K562 (cell line): ENCODE measurements around the gene OPHN1. TPM values are rescaled to one million over a fixed set of nuclear protein-coding genes. Genes with fewer than 3 reads are reported as not detected.

Experiments used
- C11orf30 ChIP-seq: fragments of 450-650 bp; IDR thresholded peaks from 2 replicates; pipeline ENCODE4 v1.6.1; 2016; ENCODE audit warnings: low read depth, mild to moderate bottlenecking
- CBFB ChIP-seq: sonication (generic); formaldehyde crosslinking; IDR thresholded peaks from 2 replicates; pipeline ENCODE4 v1.4.0; 2020; ENCODE audit warnings: mild to moderate bottlenecking, missing genetic modification reagents
- CC2D1A ChIP-seq: fragments of 450-650 bp; IDR thresholded peaks from 2 replicates; pipeline ENCODE4 v1.6.1; 2017; ENCODE audit warnings: mild to moderate bottlenecking
- CREM ChIP-seq: IDR thresholded peaks from 2 replicates; pipeline ENCODE4 v1.6.1; 2014; ENCODE audit warnings: antibody characterized with exemption, low read depth
- E2F4 ChIP-seq: sonication (generic); formaldehyde crosslinking; IDR thresholded peaks from 2 replicates; pipeline ENCODE4 v1.8.0; 2022; ENCODE audit warnings: mild to moderate bottlenecking, low read depth, missing genetic modification reagents
- EHMT2 ChIP-seq: fragments of 450-650 bp; IDR thresholded peaks from 2 replicates; pipeline ENCODE4 v1.6.1; 2018; ENCODE audit warnings: antibody characterized with exemption
- HMBOX1 ChIP-seq: sonication (generic); IDR thresholded peaks from 2 replicates; pipeline ENCODE4 v1.6.1; 2016
- HNRNPH1 ChIP-seq: fragments of 200-400 bp; formaldehyde crosslinking; optimal IDR thresholded peaks from 2 replicates; pipeline ENCODE3; 2017; ENCODE audit warnings: low read depth, mild to moderate bottlenecking, low read length, moderate library complexity
- MAX ChIP-seq: sonication (generic); formaldehyde crosslinking; IDR thresholded peaks from 2 replicates; pipeline ENCODE4 v1.9.0; 2022; ENCODE audit warnings: mild to moderate bottlenecking, missing genetic modification reagents
- MAZ ChIP-seq, 2 experiments: fragments of 450-650 bp in 1 of 2; sonication (generic) in 1 of 2; formaldehyde crosslinking; IDR thresholded peaks in 1 of 2; conservative IDR thresholded peaks in 1 of 2; 2 replicates each; pipeline versions ENCODE4 v1.4.0 to v1.5.0; 2020; ENCODE audit warnings: mild to moderate bottlenecking in 1 of 2, missing genetic modification reagents in 1 of 2
- NR0B1 ChIP-seq: fragments of 450-650 bp; IDR thresholded peaks from one replicate; pipeline ENCODE4 v1.6.1; 2018; ENCODE audit warnings: mild to moderate bottlenecking, moderate library complexity; ENCODE audit not compliant: partially characterized antibody
- ZBED1 ChIP-seq: IDR thresholded peaks from 2 replicates; pipeline ENCODE4 v1.6.1; 2014
- ZNF121 ChIP-seq: sonication (generic); formaldehyde crosslinking; conservative IDR thresholded peaks from 2 replicates; pipeline ENCODE4 v1.8.0; 2022; ENCODE audit warnings: missing genetic modification reagents
- ZNF165 ChIP-seq: fragments of 250-450 bp; sonication (Bioruptor Pico); IDR thresholded peaks from 2 replicates; pipeline ENCODE4 v1.4.0; 2020; ENCODE audit warnings: borderline replicate concordance
- ZNF398 ChIP-seq: fragments of 250-450 bp; sonication (Bioruptor Pico); IDR thresholded peaks from 2 replicates; pipeline ENCODE4 v1.8.0; 2021; ENCODE audit warnings: moderate library complexity, mild to moderate bottlenecking, inconsistent platforms
- ZNF408 ChIP-seq: fragments of 250-450 bp; sonication (Bioruptor Pico); IDR thresholded peaks from 2 replicates; pipeline ENCODE4 v1.4.0; 2020; ENCODE audit warnings: low read depth, mild to moderate bottlenecking, moderate library complexity
- ZNF586 ChIP-seq: fragments of 450-650 bp; formaldehyde crosslinking; conservative IDR thresholded peaks from 2 replicates; pipeline ENCODE4 v1.4.0; 2020; ENCODE audit warnings: mild to moderate bottlenecking, moderate library complexity
- ZNF609 ChIP-seq: sonication (generic); formaldehyde crosslinking; IDR thresholded peaks from 2 replicates; pipeline ENCODE4 v1.8.1; 2023; ENCODE audit warnings: missing genetic modification reagents, mild to moderate bottlenecking, borderline replicate concordance
- polyA plus RNA-seq, 8 experiments: library from polyadenylated mRNA; depleted of rRNA in 4 of 8; stranded (reverse) in 5 of 8; unstranded in 3 of 8; fragments of >200 nt; fragmentation: Nextera tagmentation in 2 of 8; fragmentation: Illumina TruSeq in 1 of 8; extraction: Ambion mirVana in 2 of 8; extraction: Trizol in 1 of 8; gene quantifications; 2 replicates each; pipeline versions ENCODE4 v1.2.1 to v1.2.3, GENCODE V29; 2011 to 2014; ENCODE audit warnings: inconsistent platforms in 1 of 8, missing spikeins in 1 of 8
- total RNA-seq, 7 experiments: library from RNA; depleted of rRNA in 6 of 7; stranded (reverse); fragments of >200 nt in 6 of 7; fragmentation: Illumina TruSeq in 2 of 7; extraction: Trizol in 2 of 7; gene quantifications; 2 replicates each; pipeline versions ENCODE4 v1.2.1 to v1.2.3, GENCODE V29; 2011 to 2021; ENCODE audit warnings: low replicate concordance in 1 of 7

OPHN1 gene
- total and polyA plus RNA-seq, 9 of the 15 experiments (the other 6 are each of a cell fraction or from before 2014, with no cell fraction given): 0.28 to 1.8 (median 1.0) TPM

- TF ChIP-seq ZNF609 (CRISPR knock-in tag) (no peak), ZNF408 (CRISPR knock-in tag) (no peak), EHMT2 (no peak), MAX (CRISPR knock-in tag) (no peak), CREM (peak; percentile 42; the same call in 1 of the 2 replicates), ZNF165 (no peak), ZBED1 (no peak), CBFB (CRISPR knock-in tag) (no peak), E2F4 (no peak), HNRNPH1 (no peak), ZNF586 (no peak), CC2D1A (no peak), ZNF121 (CRISPR knock-in tag) (no peak), NR0B1 (no peak), HMBOX1 (no peak), ZNF398 (CRISPR knock-in tag) (0 out of 2 replicates have a peak, but pooled peaks have one; percentile 28), C11orf30 (no peak), MAZ (CRISPR knock-in tag; conservative IDR thresholded peaks at IDR 0.05 in 1 of 2, IDR thresholded peaks at IDR 0.05 in 1 of 2) (0 out of 4 replicates have a peak, but pooled peaks of 1 of the 2 experiments have one; percentile 31)
Measured at GRCh38 chrX:68462197-68462596, 28.9 kb upstream of the OPHN1 start (continued).
